ENCODE results near the gene CNKSR3.

CNKSR3 gene

DNA sequence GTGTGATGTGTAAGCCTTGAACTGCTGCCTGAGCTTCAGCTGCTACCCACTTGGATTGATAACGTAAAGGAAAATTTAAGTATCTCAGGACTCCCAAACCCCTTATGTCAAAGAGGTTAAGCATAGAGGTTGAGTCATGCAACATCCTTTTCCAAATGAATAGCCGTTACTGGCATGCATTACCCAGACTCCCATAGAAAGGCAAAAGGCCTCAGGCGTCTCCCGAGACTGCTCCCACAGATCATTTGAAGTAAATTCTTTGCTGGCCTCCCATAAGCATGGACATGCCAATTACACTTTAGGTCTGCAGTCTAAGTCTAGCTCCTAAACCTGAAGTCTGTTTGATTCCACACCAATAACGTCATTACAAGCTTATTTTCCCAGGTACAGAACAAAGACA, 168.6 kb downstream of the CNKSR3 start:
- Histone ChIP-seq H3K27ac (ENCODE audit: low read length) (no peak overlapping the region), H4K20me1 (ENCODE audit: insufficient read depth, low read length) (no peaks in the 10 kb centered on the region), H3K4me3 (ENCODE audit: low read length) (no peak overlapping the region), H3K79me2 (ENCODE audit: low read length) (no peaks in the 10 kb centered on the region), H3K4me1 (ENCODE audit: low read length) (no peaks in the 10 kb centered on the region), H3K4me2 (ENCODE audit: low read length) (no peak overlapping the region), H3K9me3 (ENCODE audit: insufficient read depth, low read length) (0 out of 2 replicates have a peak, but pooled peaks cover 2% of the 10 kb centered on the region), H3K36me3 (replicated peaks; ENCODE audit: low read depth, low read length) (no peaks in the 10 kb centered on the region), H2AFZ (ENCODE audit: low read depth, low read length) (no peak overlapping the region), H3K9ac (ENCODE audit: low read length) (no peak overlapping the region), H3K27me3 (ENCODE audit: low read depth, low read length) (peaks cover 32% of the 10 kb centered on the region; the same call in 1 of the 2 replicates)
- TF ChIP-seq EZH2phosphoT487 (IDR thresholded peaks at IDR 0.05; ENCODE audit: low read depth) (no peak), CTCF (IDR thresholded peaks at IDR 0.05; ENCODE audit: low read depth, low read length) (no peak)

GRCh38 chr6:154341336-154341735, 169.1 kb downstream of the CNKSR3 start:
- H3K9ac ChIP-seq (ENCODE audit: low read length): no peak overlapping the region
- H3K27me3 ChIP-seq (ENCODE audit: low read depth, low read length): peaks cover 31% of the 10 kb centered on the region; the same call in 1 of the 2 replicates
- H3K4me2 ChIP-seq (ENCODE audit: low read length): no peak overlapping the region
- no peak overlapping the region for H2AFZ ChIP-seq (ENCODE audit: low read depth, low read length)
- no peaks in the 10 kb centered on the region for H4K20me1 ChIP-seq (ENCODE audit: insufficient read depth, low read length)
- no peak overlapping the region for H3K4me3 ChIP-seq (ENCODE audit: low read length)
- no peaks in the 10 kb centered on the region for H3K79me2 ChIP-seq (ENCODE audit: low read length)
- H3K36me3 ChIP-seq (replicated peaks; ENCODE audit: low read depth, low read length): no peaks in the 10 kb centered on the region
- H3K4me1 ChIP-seq (ENCODE audit: low read length): no peaks in the 10 kb centered on the region
- no peak overlapping the region for H3K27ac ChIP-seq (ENCODE audit: low read length)
- TF ChIP-seq CTCF (IDR thresholded peaks at IDR 0.05; ENCODE audit: low read depth, low read length) (no peak), EZH2phosphoT487 (IDR thresholded peaks at IDR 0.05; ENCODE audit: low read depth) (no peak)
- no peaks in the 10 kb centered on the region for H3K9me3 ChIP-seq (ENCODE audit: insufficient read depth, low read length)

All from OCI-LY3 (cell line).